CD4-positive, alpha-beta T cell treated with Interleukin-15 for 4 hours (primary cell): Measurements from ENCODE around the gene FMOD.

Experiments
- DNase-seq: peaks from one replicate; pipeline ENCODE4 v3.0.0-alpha.2; 2020; ENCODE audit warnings: low spot score

The FMOD gene

GRCh38 chr1:203361945-203362719, 11.2 kb upstream of the FMOD start:
- DNase-seq, result no peak

- DNase-seq, result no peak
Observed at GRCh38 chr1:203360547-203361185, 9.7 kb upstream of the FMOD start.

GRCh38 chr1:203359010-203359571, 8.2 kb upstream of the FMOD start:
- no peak for DNase-seq

- no peak for DNase-seq
Observed at GRCh38 chr1:203354246-203354645, 3.3 kb upstream of the FMOD start.

GRCh38 chr1:203353486-203353885, 2.6 kb upstream of the FMOD start:
- DNase-seq, result no peak

- DNase-seq, result no peak
Observed at GRCh38 chr1:203349773-203350524, 973 bp downstream of the FMOD start.

- no peak for DNase-seq
Observed at GRCh38 chr1:203349166-203349565, 1.8 kb downstream of the FMOD start.

- DNase-seq, result no peak
Observed at GRCh38 chr1:203346769-203347102, 4.2 kb downstream of the FMOD start.

- no peak for DNase-seq
Observed at GRCh38 chr1:203346060-203346768, 4.7 kb downstream of the FMOD start.

- no peak for DNase-seq
Observed at GRCh38 chr1:203343956-203344754, 6.8 kb downstream of the FMOD start.

GRCh38 chr1:203342192-203342940, 8.6 kb downstream of the FMOD start:
- DNase-seq, result peak; percentile 44

GRCh38 chr1:203340112-203340790, 10.7 kb downstream of the FMOD start:
- DNase-seq, result peak; percentile 75

GRCh38 chr1:203338335-203339036, 12.4 kb downstream of the FMOD start:
- peak; percentile 71 for DNase-seq

- DNase-seq, result no peak
Observed at GRCh38 chr1:203336097-203336496, 14.8 kb downstream of the FMOD start.

- no peak for DNase-seq
Observed at GRCh38 chr1:203335503-203335902, 15.4 kb downstream of the FMOD start.

GRCh38 chr1:203331224-203331623, 19.7 kb downstream of the FMOD start:
- DNase-seq, result no peak

GRCh38 chr1:203328714-203329122, 22.2 kb downstream of the FMOD start:
- DNase-seq, result no peak

GRCh38 chr1:203327684-203328457, 23.1 kb downstream of the FMOD start:
- DNase-seq, result peak; percentile 73
